GM23338 (cell line): ENCODE results near the gene KIAA1671. TPM values are rescaled to one million over a fixed set of nuclear protein-coding genes. Genes with fewer than 3 reads are reported as not detected.

Experiments used
- ATAC-seq: fragments of 200-7000 bp; cut with Tn5 transposase; 3 replicates; pipeline ENCODE4 v1.9.1; 2020
- DNase-seq: peaks from one replicate; pipeline ENCODE4 v3.0.0-alpha.2; 2015; ENCODE audit warnings: low spot score
- H2AFZ ChIP-seq: fragments of 200-600 bp; sonication (generic); 2 replicates; pipeline ENCODE4 v1.8.0; 2016; ENCODE audit warnings: antibody characterized with exemption, mild to moderate bottlenecking, moderate library complexity
- H3F3A ChIP-seq: fragments of 200-600 bp; sonication (generic); replicated peaks from 2 replicates; pipeline ENCODE4 v1.8.0; 2017; ENCODE audit warnings: antibody characterized with exemption, mixed run types, low read depth
- H3K27ac ChIP-seq: fragments of 200-600 bp; sonication (generic); 2 replicates; pipeline ENCODE4 v1.6.1; 2016; ENCODE audit warnings: low read depth
- H3K27me3 ChIP-seq: fragments of 200-600 bp; sonication (generic); 2 replicates; pipeline ENCODE4 v1.8.0; 2016; ENCODE audit warnings: mild to moderate bottlenecking, mixed run types, moderate library complexity; ENCODE audit not compliant: insufficient read depth
- H3K36me3 ChIP-seq: fragments of 200-600 bp; sonication (generic); 2 replicates; pipeline ENCODE4 v1.8.0; 2016; ENCODE audit warnings: mild to moderate bottlenecking; ENCODE audit not compliant: insufficient read depth
- H3K4me1 ChIP-seq: fragments of 200-600 bp; sonication (generic); 2 replicates; pipeline ENCODE4 v1.8.0; 2016; ENCODE audit warnings: mild to moderate bottlenecking, moderate library complexity; ENCODE audit not compliant: insufficient read depth
- H3K4me2 ChIP-seq: fragments of 200-600 bp; sonication (generic); 2 replicates; pipeline ENCODE4 v1.7.1; 2017; ENCODE audit warnings: mixed run types
- H3K4me3 ChIP-seq: fragments of 200-600 bp; sonication (generic); 2 replicates; pipeline ENCODE4 v1.6.1; 2016; ENCODE audit warnings: mixed run types
- H3K79me2 ChIP-seq: fragments of 200-600 bp; sonication (generic); replicated peaks from 2 replicates; pipeline ENCODE4 v1.8.0; 2017; ENCODE audit warnings: mild to moderate bottlenecking; ENCODE audit not compliant: insufficient read depth
- H3K9me2 ChIP-seq: fragments of 200-600 bp; sonication (generic); 2 replicates; pipeline ENCODE4 v1.8.0; 2017; ENCODE audit not compliant: insufficient read depth
- H4K20me1 ChIP-seq: fragments of 200-600 bp; sonication (generic); replicated peaks from 2 replicates; pipeline ENCODE4 v1.8.0; 2017; ENCODE audit warnings: mild to moderate bottlenecking; ENCODE audit not compliant: insufficient read depth
- H3K27ac Mint-ChIP-seq: 2 replicates; pipeline ENCODE4 v1.8.0; 2020; ENCODE audit warnings: inconsistent platforms, mild to moderate bottlenecking, moderate library complexity, mixed read lengths
- H3K27me3 Mint-ChIP-seq: 3 replicates; pipeline ENCODE4 v1.8.0; 2022; ENCODE audit warnings: low read depth, mild to moderate bottlenecking, moderate library complexity, mixed read lengths, inconsistent platforms; ENCODE audit not compliant: insufficient read depth, poor library complexity
- H3K36me3 Mint-ChIP-seq: 3 replicates; pipeline ENCODE4 v1.8.0; 2021; ENCODE audit warnings: low read depth, mild to moderate bottlenecking, inconsistent platforms, moderate library complexity, mixed read lengths
- H3K4me1 Mint-ChIP-seq: 3 replicates; pipeline ENCODE4 v1.8.0; 2020; ENCODE audit warnings: mild to moderate bottlenecking, inconsistent platforms, mixed read lengths
- H3K4me3 Mint-ChIP-seq: 3 replicates; pipeline ENCODE4 v1.8.0; 2021; ENCODE audit warnings: moderate library complexity, mild to moderate bottlenecking, inconsistent platforms, mixed read lengths
- H3K9me3 Mint-ChIP-seq: 3 replicates; pipeline ENCODE4 v1.8.0; 2020; ENCODE audit warnings: moderate library complexity, mild to moderate bottlenecking, inconsistent platforms, mixed read lengths
- polyA plus RNA-seq: library from polyadenylated mRNA; unstranded; fragments of >200 nt; fragmentation: Nextera tagmentation; extraction: Ambion mirVana; gene quantifications from 2 replicates; pipeline ENCODE4 v1.2.1, GENCODE V29; 2016
- total RNA-seq: library from RNA; depleted of rRNA; stranded (reverse); fragments of >200 nt; shearing (Covaris generic); gene quantifications from 2 replicates; pipeline ENCODE4 v1.2.3, GENCODE V29; 2014
- TF ChIP-seq, protein P1 (sequence below): fragments of 250-450 bp; sonication (Bioruptor Pico); IDR thresholded peaks from 2 replicates; pipeline ENCODE4 v1.5.0; 2020; ENCODE audit warnings: mild to moderate bottlenecking, moderate library complexity
- TF ChIP-seq, protein P2 (sequence below), 2 experiments: fragments of 200-600 bp in 1 of 2; sonication (generic) in 1 of 2; conservative IDR thresholded peaks; 2 replicates each; pipeline versions ENCODE4 v1.5.1 to v1.6.1; 2016 to 2017; ENCODE audit warnings: antibody characterized with exemption in 2 of 2, low read depth in 2 of 2, mild to moderate bottlenecking in 2 of 2, moderate library complexity in 1 of 2

Gene KIAA1671
- total and polyA plus RNA-seq, 2 experiments from 2014 or later: 6.1 to 27.2 TPM

DNA sequence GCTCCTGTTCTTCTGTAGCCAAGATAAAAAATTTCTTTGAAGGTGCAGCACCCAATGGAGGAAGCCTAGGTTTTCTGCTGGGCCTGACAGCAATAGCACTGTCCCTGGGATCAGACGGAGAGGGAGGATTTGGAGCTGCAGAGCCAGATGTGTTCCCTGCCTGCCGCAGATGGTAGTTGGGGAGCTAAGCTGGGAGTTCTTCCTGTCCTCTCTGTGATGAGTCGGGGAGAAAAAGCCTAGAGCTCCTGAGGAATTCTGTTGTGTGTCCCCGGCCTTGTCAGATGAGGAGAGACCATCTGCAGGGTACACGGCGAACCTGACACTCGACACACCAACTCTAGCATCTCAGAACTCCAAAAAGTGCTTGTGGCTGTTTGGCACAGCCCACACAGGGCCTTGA lies 143.4 kb downstream of the KIAA1671 start:
- H3K79me2 ChIP-seq: no peaks in the 10 kb centered on the region
- H3K4me1 Mint-ChIP-seq: peaks cover 21% of the 10 kb centered on the region
- no peak overlapping the region for H3K4me3 ChIP-seq
- H3F3A ChIP-seq: no peaks in the 10 kb centered on the region
- peaks cover under 1% of the 10 kb centered on the region; the same call in 1 of the 2 replicates for H3K4me1 ChIP-seq
- peaks cover 3% of the 10 kb centered on the region for H3K27me3 Mint-ChIP-seq
- ATAC-seq: no peak
- no peak for DNase-seq
- no peaks in the 10 kb centered on the region for H3K9me2 ChIP-seq
- no peak overlapping the region for H2AFZ ChIP-seq
- H3K4me3 Mint-ChIP-seq: no peak overlapping the region
- H4K20me1 ChIP-seq: no peaks in the 10 kb centered on the region; the same call in 1 of the 2 replicates
- no peak overlapping the region for H3K4me2 ChIP-seq
- no peak overlapping the region for H3K27ac ChIP-seq
- H3K27ac Mint-ChIP-seq: no peak overlapping the region
- H3K36me3 ChIP-seq: no peaks in the 10 kb centered on the region
- H3K27me3 ChIP-seq: no peaks in the 10 kb centered on the region
- H3K9me3 Mint-ChIP-seq: no peaks in the 10 kb centered on the region
- no peaks in the 10 kb centered on the region; the same call in 2 of the 3 replicates for H3K36me3 Mint-ChIP-seq
- TF ChIP-seq, protein P1, sequence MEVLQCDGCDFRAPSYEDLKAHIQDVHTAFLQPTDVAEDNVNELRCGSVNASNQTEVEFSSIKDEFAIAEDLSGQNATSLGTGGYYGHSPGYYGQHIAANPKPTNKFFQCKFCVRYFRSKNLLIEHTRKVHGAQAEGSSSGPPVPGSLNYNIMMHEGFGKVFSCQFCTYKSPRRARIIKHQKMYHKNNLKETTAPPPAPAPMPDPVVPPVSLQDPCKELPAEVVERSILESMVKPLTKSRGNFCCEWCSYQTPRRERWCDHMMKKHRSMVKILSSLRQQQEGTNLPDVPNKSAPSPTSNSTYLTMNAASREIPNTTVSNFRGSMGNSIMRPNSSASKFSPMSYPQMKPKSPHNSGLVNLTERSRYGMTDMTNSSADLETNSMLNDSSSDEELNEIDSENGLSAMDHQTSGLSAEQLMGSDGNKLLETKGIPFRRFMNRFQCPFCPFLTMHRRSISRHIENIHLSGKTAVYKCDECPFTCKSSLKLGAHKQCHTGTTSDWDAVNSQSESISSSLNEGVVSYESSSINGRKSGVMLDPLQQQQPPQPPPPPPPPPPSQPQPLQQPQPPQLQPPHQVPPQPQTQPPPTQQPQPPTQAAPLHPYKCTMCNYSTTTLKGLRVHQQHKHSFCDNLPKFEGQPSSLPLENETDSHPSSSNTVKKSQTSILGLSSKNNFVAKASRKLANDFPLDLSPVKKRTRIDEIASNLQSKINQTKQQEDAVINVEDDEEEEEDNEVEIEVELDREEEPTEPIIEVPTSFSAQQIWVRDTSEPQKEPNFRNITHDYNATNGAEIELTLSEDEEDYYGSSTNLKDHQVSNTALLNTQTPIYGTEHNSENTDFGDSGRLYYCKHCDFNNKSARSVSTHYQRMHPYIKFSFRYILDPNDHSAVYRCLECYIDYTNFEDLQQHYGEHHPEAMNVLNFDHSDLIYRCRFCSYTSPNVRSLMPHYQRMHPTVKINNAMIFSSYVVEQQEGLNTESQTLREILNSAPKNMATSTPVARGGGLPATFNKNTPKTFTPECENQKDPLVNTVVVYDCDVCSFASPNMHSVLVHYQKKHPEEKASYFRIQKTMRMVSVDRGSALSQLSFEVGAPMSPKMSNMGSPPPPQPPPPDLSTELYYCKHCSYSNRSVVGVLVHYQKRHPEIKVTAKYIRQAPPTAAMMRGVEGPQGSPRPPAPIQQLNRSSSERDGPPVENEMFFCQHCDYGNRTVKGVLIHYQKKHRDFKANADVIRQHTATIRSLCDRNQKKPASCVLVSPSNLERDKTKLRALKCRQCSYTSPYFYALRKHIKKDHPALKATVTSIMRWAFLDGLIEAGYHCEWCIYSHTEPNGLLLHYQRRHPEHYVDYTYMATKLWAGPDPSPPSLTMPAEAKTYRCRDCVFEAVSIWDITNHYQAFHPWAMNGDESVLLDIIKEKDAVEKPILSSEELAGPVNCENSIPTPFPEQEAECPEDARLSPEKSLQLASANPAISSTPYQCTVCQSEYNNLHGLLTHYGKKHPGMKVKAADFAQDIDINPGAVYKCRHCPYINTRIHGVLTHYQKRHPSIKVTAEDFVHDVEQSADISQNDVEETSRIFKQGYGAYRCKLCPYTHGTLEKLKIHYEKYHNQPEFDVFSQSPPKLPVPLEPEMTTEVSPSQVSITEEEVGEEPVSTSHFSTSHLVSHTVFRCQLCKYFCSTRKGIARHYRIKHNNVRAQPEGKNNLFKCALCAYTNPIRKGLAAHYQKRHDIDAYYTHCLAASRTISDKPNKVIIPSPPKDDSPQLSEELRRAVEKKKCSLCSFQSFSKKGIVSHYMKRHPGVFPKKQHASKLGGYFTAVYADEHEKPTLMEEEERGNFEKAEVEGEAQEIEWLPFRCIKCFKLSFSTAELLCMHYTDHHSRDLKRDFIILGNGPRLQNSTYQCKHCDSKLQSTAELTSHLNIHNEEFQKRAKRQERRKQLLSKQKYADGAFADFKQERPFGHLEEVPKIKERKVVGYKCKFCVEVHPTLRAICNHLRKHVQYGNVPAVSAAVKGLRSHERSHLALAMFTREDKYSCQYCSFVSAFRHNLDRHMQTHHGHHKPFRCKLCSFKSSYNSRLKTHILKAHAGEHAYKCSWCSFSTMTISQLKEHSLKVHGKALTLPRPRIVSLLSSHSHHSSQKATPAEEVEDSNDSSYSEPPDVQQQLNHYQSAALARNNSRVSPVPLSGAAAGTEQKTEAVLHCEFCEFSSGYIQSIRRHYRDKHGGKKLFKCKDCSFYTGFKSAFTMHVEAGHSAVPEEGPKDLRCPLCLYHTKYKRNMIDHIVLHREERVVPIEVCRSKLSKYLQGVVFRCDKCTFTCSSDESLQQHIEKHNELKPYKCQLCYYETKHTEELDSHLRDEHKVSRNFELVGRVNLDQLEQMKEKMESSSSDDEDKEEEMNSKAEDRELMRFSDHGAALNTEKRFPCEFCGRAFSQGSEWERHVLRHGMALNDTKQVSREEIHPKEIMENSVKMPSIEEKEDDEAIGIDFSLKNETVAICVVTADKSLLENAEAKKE (CRISPR knock-in tag): no peak
- TF ChIP-seq, protein P2, sequence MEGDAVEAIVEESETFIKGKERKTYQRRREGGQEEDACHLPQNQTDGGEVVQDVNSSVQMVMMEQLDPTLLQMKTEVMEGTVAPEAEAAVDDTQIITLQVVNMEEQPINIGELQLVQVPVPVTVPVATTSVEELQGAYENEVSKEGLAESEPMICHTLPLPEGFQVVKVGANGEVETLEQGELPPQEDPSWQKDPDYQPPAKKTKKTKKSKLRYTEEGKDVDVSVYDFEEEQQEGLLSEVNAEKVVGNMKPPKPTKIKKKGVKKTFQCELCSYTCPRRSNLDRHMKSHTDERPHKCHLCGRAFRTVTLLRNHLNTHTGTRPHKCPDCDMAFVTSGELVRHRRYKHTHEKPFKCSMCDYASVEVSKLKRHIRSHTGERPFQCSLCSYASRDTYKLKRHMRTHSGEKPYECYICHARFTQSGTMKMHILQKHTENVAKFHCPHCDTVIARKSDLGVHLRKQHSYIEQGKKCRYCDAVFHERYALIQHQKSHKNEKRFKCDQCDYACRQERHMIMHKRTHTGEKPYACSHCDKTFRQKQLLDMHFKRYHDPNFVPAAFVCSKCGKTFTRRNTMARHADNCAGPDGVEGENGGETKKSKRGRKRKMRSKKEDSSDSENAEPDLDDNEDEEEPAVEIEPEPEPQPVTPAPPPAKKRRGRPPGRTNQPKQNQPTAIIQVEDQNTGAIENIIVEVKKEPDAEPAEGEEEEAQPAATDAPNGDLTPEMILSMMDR (conservative IDR thresholded peaks at IDR 0.05; ENCODE audit: low read depth in 2 of 2): no peak
